HepG2 (cell line): ENCODE data around the gene S100A5. TPM values are rescaled to one million over a fixed set of nuclear protein-coding genes. Genes with fewer than 3 reads are reported as not detected.

ENCODE experiments used
- ARNTL ChIP-seq: sonication (generic); formaldehyde crosslinking; IDR thresholded peaks from 2 replicates; pipeline ENCODE4 v1.4.0; 2020; ENCODE audit warnings: mild to moderate bottlenecking, missing genetic modification reagents
- BRF2 ChIP-seq: sonication (generic); formaldehyde crosslinking; IDR thresholded peaks from 2 replicates; pipeline ENCODE4 v1.8.1; 2022; ENCODE audit warnings: mild to moderate bottlenecking, missing genetic modification reagents
- CC2D1A ChIP-seq: sonication (generic); formaldehyde crosslinking; IDR thresholded peaks from 2 replicates; pipeline ENCODE4 v1.8.1; 2023; ENCODE audit warnings: mild to moderate bottlenecking, missing genetic modification reagents
- CTCF ChIP-seq: sonication (generic); formaldehyde crosslinking; IDR thresholded peaks from 2 replicates; pipeline ENCODE4 v1.5.0; 2020; ENCODE audit warnings: mild to moderate bottlenecking, missing genetic modification reagents, moderate library complexity
- E2F2 ChIP-seq: sonication (generic); formaldehyde crosslinking; IDR thresholded peaks from 2 replicates; pipeline ENCODE4 v1.4.0; 2020; ENCODE audit warnings: missing genetic modification reagents, borderline replicate concordance
- FOXK1 ChIP-seq: sonication (generic); formaldehyde crosslinking; IDR thresholded peaks from 2 replicates; pipeline ENCODE4 v1.4.0; 2020; ENCODE audit warnings: low read depth, missing genetic modification reagents, borderline replicate concordance
- MTF1 ChIP-seq: sonication (generic); formaldehyde crosslinking; IDR thresholded peaks from 2 replicates; pipeline ENCODE4 v1.5.0; 2020; ENCODE audit warnings: missing genetic modification reagents
- NCOA5 ChIP-seq: sonication (generic); formaldehyde crosslinking; IDR thresholded peaks from 2 replicates; pipeline ENCODE4 v1.4.0; 2020; ENCODE audit warnings: missing genetic modification reagents
- PLRG1 ChIP-seq: fragments of 450-650 bp; conservative IDR thresholded peaks from 2 replicates; pipeline ENCODE4 v1.6.1; 2016
- PRDM15 ChIP-seq: sonication (generic); formaldehyde crosslinking; IDR thresholded peaks from 2 replicates; pipeline ENCODE4 v1.4.0; 2020; ENCODE audit warnings: missing genetic modification reagents
- TARDBP ChIP-seq: sonication (generic); formaldehyde crosslinking; IDR thresholded peaks from 2 replicates; pipeline ENCODE4 v1.8.0; 2022; ENCODE audit warnings: mild to moderate bottlenecking, missing genetic modification reagents
- TMF1 ChIP-seq: sonication (generic); formaldehyde crosslinking; IDR thresholded peaks from 2 replicates; pipeline ENCODE4 v1.8.1; 2022; ENCODE audit warnings: low read depth, missing genetic modification reagents
- XRCC5 ChIP-seq: fragments of 200-400 bp; formaldehyde crosslinking; optimal IDR thresholded peaks from 2 replicates; pipeline ENCODE3; 2017; ENCODE audit warnings: mild to moderate bottlenecking, low read length
- ZNF280B ChIP-seq: sonication (generic); formaldehyde crosslinking; IDR thresholded peaks from 2 replicates; pipeline ENCODE4 v1.5.0; 2020; ENCODE audit warnings: missing genetic modification reagents, mild to moderate bottlenecking, borderline replicate concordance
- ZNF350 ChIP-seq: sonication (generic); formaldehyde crosslinking; IDR thresholded peaks from 2 replicates; pipeline ENCODE4 v1.4.0; 2020; ENCODE audit warnings: mild to moderate bottlenecking, low read depth, missing genetic modification reagents, borderline replicate concordance
- ZNF460 ChIP-seq: sonication (generic); formaldehyde crosslinking; IDR thresholded peaks from 2 replicates; pipeline ENCODE4 v1.5.1; 2020; ENCODE audit warnings: missing genetic modification reagents, mild to moderate bottlenecking, borderline replicate concordance
- ZNF501 ChIP-seq: sonication (generic); formaldehyde crosslinking; IDR thresholded peaks from 2 replicates; pipeline ENCODE4 v1.5.1; 2020; ENCODE audit warnings: mild to moderate bottlenecking, moderate library complexity, missing genetic modification reagents
- ZNF543 ChIP-seq: sonication (generic); formaldehyde crosslinking; IDR thresholded peaks from 2 replicates; pipeline ENCODE4 v1.4.0; 2020; ENCODE audit warnings: mild to moderate bottlenecking, missing genetic modification reagents
- ZNF570 ChIP-seq: sonication (generic); formaldehyde crosslinking; IDR thresholded peaks from 2 replicates; pipeline ENCODE4 v1.4.0; 2020; ENCODE audit warnings: mild to moderate bottlenecking, missing genetic modification reagents, borderline replicate concordance
- ZNF605 ChIP-seq: sonication (generic); formaldehyde crosslinking; IDR thresholded peaks from 2 replicates; pipeline ENCODE4 v1.8.0; 2022; ENCODE audit warnings: mild to moderate bottlenecking, missing genetic modification reagents
- polyA plus RNA-seq, 8 experiments: library from polyadenylated mRNA; depleted of rRNA in 3 of 8; stranded (reverse) in 7 of 8; unstranded in 1 of 8; fragments of >200 nt; fragmentation: Illumina TruSeq in 4 of 8; extraction: Trizol in 4 of 8; gene quantifications; 2 replicates each; pipeline versions ENCODE4 v1.2.1 to v1.2.3, GENCODE V29; 2011 to 2016; ENCODE audit warnings: low read depth in 4 of 8, missing spikeins in 1 of 8, mixed read lengths in 1 of 8; ENCODE audit not compliant: insufficient read depth in 1 of 8
- total RNA-seq, 5 experiments: library from RNA; depleted of rRNA; stranded (reverse); fragments of >200 nt; fragmentation: Illumina TruSeq; extraction: Trizol; gene quantifications; 2 replicates each; pipeline ENCODE4 v1.2.3, GENCODE V29; 2016; ENCODE audit warnings: low read depth in 1 of 5

The S100A5 gene
- total and polyA plus RNA-seq, 2 of the 13 experiments (the other 11 are each of a cell fraction or from before 2014, with no cell fraction given) = not detected

DNA sequence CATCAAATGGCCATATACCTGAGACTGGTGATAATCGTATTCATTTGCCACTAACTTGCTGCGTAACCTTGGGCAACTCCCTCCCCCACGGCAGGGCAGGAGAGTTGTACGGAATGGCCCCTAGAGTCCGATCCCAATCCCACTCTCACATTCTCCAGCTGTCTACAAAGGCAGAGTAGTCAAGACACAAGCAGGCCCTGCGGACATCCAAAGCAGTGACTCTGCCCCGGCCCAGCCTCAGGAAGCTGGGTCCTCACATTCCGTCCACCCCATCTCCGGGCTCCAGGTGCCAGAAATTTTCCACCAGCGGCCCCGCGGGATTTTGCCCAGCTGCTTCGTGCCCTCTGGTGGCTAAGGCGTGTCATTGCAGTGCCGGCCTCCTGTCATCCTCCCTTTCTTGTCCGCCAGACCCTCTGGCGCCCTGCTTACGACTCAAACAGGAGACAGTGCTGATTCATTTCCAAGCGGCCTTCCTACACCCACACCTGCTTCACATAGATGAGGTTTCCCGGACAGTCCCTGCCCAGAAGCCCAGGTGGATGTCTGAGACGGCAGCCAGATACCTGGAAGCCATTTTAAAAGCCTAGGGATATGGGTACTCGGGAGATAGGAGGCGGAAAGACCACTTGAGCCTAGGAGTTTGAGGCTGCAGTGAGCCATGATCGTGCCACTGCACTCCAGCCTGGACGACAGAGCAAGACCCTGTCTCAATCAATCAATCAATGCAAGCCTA lies 27.8 kb upstream of the S100A5 start (continued):
- 0 out of 2 replicates have a peak, but pooled peaks have one; percentile 27 for TF ChIP-seq ZNF280B (CRISPR knock-in tag)
- peak; percentile 79 for TF ChIP-seq XRCC5
- TF ChIP-seq PRDM15 = peak; percentile 88
- TF ChIP-seq ZNF605 = 0 out of 2 replicates have a peak, but pooled peaks have one; percentile 27
- peak; percentile 76 for TF ChIP-seq TARDBP (CRISPR knock-in tag)
- no peak for TF ChIP-seq TMF1 (CRISPR knock-in tag)
- no peak for TF ChIP-seq PLRG1
- 0 out of 2 replicates have a peak, but pooled peaks have one; percentile 45 for TF ChIP-seq FOXK1 (CRISPR knock-in tag)
- 0 out of 2 replicates have a peak, but pooled peaks have one; percentile 58 for TF ChIP-seq ZNF543 (CRISPR knock-in tag)
- TF ChIP-seq NCOA5 = no peak
- TF ChIP-seq ZNF460 = no peak
- no peak for TF ChIP-seq CC2D1A (CRISPR knock-in tag)
- no peak for TF ChIP-seq E2F2 (CRISPR knock-in tag)
- TF ChIP-seq CTCF (CRISPR knock-in tag) = peak; percentile 98
- no peak for TF ChIP-seq ZNF570 (CRISPR knock-in tag)
- no peak for TF ChIP-seq MTF1
- no peak for TF ChIP-seq BRF2
- 0 out of 2 replicates have a peak, but pooled peaks have one; percentile 41 for TF ChIP-seq ZNF501 (CRISPR knock-in tag)
- peak; percentile 39; the same call in 1 of the 2 replicates for TF ChIP-seq ARNTL (CRISPR knock-in tag)
- TF ChIP-seq ZNF350 (CRISPR knock-in tag) = peak; percentile 55; the same call in 1 of the 2 replicates
